ENCODE measurements around the gene C21orf91.
"Not testable (repeated sequence)": the region's sequence is repeated elsewhere in the genome, so short reads cannot be mapped to it uniquely, and the experiment has no call there.

Gene C21orf91

DNA sequence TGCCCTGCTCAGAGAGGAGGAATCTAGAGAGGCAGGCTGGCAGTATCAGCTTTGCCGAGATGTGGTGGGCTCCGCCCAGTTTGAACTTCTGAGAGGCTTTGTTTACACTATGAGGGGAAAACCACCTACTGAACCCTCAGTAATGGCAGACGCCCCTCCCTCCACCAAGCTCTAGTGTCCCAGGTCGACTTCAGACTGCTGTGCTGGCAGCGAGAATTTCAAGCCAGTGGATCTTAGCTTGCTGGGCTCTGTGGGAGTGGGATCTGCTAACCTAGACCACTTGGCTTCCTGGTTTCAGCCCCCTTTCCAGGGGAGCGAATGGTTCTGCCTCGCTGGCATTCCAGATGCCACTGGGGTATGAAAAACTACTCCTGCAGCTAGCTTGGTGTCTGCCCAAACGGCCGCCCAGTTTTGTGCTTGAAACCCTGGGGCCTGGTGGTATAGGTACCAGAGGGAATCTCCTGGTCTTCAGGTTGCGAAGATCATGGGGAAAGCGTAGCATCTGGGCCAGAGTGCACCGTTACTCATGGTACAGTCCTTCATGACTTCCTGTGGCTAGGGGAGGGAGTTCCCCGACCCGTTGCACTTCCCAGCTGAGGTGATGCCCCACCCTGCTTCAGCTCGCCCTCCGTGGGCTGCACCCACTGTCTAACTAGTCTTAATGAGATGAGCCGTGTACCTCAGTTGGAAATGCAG lies 43.6 kb downstream of the C21orf91 start:
- ATAC-seq: peak; percentile 70 to 77

GRCh38 chr21:17775021-17775420 lies 44.1 kb downstream of the C21orf91 start:
- not testable (repeated sequence) for ATAC-seq

- ATAC-seq: no peak
Observed at GRCh38 chr21:17769447-17769845, 49.7 kb downstream of the C21orf91 start.

GRCh38 chr21:17768840-17769446 lies 50.2 kb downstream of the C21orf91 start:
- no peak for ATAC-seq

DNA sequence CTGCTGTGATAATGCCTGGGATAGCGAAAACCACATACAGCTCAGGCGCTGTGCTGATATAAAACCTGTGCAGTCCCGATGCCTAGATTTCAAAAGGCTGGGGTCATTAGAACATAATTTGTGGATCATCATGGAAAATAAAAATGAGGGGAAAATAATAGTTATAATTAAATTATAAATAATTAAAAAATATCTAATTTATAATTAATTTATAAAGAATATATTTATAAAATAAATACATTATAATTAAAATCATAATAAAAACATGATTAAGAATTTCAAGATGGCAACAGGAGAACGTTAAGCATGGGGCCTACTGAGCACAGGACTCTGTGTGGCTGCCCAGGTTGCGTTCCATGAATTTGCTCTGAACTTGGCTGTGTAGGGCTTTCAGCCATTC lies 53.9 kb downstream of the C21orf91 start:
- ATAC-seq: no peak

- ATAC-seq: no peak
Observed at GRCh38 chr21:17763288-17764037, 55.7 kb downstream of the C21orf91 start.

DNA sequence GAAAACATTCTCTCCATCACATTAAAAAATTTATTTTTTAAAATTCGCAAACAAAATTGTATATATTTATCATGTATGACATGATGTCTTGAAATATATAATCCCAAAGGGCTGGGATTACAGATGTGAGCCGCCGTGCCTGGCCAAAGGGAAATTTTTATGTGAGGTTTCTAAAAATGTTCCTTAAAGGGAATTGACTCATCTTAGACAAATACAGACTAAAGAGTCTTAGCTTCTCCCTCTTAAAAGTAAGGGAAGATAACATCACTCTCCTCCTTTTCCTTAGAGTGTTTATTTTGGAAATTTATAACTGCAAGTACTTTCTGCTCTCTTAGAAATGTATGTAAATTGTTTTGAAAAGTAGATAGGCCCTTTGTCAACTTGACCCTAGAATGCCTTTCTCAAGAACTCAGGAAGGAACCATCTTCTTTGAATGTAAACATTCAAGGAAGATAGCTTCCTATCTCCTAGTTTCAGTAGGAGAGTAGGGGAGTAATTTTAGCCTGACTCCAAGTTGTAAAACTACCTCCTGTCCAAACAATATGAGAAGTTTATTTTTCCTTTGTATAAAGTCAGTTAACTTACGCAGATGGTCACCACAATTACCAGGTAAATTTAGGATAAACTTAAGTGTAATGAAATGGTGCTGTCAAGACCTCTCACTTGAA lies 59.5 kb downstream of the C21orf91 start:
- no peak for ATAC-seq

DNA sequence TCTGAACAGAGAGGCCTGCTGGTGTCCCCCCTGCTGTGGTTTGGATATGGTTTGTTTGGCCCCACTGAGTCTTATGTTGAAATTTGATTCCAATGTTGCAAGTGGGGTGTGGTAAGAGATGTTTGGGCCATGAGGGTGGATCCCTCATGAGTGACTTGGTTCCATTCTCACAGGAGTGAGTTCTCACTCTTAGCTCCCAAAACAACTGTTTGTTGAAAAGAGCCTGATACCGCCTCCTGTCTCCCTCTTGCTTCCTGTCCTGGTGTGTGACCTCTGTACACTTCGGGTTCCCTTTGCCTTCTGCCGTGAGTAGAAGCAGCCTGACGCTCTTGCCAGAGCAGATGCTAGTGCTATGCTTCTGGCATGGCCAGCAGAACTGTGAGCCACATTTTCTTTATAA lies 60.5 kb downstream of the C21orf91 start:
- ATAC-seq: no peak

DNA sequence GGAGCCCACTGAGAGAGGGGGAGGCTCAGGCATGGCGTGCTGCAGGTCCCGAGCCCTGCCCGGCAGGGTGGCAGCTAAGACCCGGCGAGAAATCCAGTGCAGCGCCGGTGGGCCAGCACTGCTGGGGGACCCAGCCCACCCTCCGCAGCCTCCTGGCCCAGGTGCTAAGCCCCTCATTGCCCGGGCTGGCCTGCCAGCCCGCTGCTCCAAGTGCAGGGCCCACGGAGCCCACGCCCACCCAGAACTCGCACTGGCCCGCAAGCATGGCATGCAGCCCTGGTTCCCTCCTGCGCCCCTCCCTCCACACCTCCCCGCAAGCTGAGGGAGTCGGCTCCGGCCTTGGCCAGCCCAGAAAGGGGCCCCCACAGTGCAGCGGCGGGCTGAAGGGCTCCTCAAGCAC lies 61.5 kb downstream of the C21orf91 start:
- no peak for ATAC-seq

DNA sequence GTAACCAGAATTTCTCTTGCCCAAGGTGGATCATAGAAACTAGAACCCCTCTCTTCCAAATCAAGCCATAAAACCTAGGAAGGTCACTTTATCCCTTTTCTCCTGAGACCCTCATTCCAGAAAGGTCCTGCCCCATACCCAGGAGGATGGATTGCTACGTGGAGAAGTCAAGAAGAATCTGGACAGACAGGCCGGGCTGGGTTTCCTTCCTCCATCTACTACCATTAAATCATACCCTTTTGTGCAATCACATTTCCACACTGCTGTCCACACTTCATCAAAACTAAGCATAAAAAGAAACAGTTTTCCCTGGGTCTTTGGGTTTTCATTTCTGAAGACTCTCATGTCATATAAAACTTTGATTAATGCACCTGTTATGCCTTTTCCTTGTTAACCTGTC lies 65.4 kb downstream of the C21orf91 start:
- no peak for ATAC-seq

- ATAC-seq: no peak
Observed at GRCh38 chr21:17752171-17752570, 67.0 kb downstream of the C21orf91 start.

DNA sequence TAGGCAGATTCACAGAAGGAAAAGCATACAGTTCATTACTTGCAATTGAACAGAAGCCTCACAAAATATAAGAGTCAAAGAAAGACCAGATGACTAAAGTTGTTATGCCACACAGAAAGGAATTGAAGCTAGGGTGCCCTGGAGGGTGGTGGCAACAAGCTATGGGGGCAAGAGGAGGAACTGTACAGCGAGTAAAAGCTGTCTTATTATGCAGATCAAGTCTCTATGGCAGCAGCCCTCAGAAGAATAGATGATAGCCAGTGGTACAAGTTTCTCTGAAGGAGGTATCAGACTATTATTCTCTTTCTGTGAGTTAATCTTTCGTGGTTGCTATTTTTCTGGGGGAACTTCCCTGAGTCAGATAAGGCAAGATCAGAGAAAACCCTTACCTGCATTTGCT lies 72.2 kb downstream of the C21orf91 start:
- peak; percentile 68 to 82 for ATAC-seq

DNA sequence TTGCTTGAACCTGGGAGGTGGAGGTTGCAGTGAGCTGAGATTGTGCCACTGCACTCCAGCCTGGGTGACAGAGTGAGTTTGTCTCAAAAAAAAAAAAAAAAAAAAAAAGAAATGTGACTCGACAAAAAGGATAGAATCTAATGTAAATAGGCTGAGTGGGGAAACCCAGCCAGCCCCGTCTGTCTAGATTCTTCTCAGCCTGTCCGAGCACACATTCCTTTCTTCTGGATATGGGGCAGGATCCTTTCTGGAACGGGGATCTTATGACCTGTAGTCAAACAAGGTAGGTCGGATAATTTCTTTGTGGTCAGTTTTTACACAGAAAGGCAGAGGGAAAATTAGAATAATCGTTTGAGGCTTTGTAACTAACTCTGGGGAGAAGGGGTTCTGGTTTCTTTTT lies 74.1 kb downstream of the C21orf91 start:
- no peak for ATAC-seq

GRCh38 chr21:17742940-17743592 lies 76.1 kb downstream of the C21orf91 start:
- peak; percentile 30 to 32 for ATAC-seq

GRCh38 chr21:17742181-17742580 lies 77.0 kb downstream of the C21orf91 start:
- ATAC-seq: no peak
